ENCODE measurements around the gene IL1RL1.
"Not testable (repeated sequence)": the region's sequence is repeated elsewhere in the genome, so short reads cannot be mapped to it uniquely, and the experiment has no call there.

IL1RL1 gene

DNA sequence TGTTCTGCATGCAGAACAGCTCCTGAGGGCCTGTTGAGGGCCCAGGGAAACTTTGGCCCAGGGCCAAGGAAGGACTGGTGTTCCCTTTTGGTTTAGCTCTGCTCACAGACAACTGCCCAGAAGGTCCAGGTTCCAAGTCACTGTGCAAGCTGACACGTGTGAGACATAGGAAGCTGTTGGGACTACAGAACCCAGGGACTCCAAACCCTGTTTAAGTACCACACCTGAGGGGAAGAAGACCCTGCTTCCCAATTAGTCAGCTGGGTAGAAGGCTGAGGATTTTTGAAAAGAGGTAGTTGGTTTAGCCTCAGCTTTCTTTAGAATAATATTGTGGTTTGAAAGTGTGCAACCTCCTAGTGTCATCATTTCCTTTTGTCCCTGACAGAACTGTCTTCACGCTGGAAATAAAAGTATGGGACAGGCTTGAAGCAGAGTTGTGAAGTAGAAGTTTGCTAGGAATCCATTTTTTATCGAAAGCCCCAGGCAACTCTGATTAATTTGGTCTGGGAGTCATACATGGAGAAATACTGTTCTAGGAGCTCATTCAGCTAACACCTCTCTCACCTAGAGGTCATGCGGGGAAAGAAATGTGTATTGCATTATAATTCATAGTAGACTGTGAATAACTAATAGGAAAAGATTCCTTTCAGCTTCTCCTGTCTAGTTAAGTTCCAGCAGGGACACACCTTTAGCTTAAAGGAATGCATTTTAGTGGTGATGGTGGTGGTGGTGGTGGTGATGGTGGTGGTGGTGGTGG lies 19.9 kb upstream of the IL1RL1 start:
- no peak for DNase-seq (ENCODE audit: low read depth)

DNA sequence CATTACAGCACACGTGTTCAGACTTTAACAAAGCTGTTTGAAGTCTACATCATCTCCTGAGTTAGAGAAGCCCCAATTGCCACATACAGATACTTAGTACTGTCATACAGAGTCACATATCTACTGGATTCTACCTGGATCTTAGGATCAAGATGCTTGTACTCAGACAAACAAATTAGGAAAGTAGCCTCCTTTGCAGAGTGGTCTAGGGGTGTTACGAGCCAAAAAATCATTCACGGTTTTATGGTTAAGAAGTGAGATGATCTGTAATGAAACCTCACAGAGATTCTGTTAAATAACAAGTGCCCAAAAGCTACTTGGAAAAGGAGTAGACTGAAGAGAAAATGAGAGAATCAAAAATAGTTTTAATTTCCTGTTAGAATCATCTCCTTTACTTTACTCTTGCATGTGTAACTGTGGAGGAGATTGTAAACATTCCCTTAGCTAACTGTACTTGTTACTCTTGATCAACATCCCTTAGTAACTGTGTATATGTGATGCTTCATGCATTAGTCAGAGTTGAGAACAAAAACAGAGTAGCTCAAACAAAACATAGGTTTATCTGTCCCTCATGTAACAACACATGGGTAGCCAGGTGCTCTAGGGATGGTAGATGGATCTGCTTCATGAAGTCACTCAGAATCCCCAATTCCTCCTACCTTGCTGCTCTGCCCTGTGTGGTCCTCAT lies 16.4 kb upstream of the IL1RL1 start:
- DNase-seq (ENCODE audit: low read depth): no peak

DNA sequence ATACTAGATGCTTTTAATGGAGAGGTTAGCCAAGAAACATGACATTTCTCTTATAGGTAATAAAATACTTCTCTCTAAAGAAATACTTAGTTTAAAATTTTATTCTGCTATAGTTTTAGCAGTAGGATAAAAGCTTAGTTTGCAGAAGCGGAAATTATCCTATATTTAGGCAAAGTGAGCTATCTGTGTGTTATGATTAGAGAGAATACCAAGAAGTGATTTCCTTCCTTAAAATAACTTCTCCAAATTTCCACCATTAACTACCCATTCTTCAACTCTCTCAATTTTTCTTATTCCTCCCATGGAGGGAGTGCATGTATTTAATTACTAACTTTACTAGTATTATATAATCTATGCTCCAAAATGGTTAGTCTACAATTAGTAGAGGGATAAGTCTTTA lies 15.8 kb upstream of the IL1RL1 start:
- no peak for DNase-seq (ENCODE audit: low read depth)

DNA sequence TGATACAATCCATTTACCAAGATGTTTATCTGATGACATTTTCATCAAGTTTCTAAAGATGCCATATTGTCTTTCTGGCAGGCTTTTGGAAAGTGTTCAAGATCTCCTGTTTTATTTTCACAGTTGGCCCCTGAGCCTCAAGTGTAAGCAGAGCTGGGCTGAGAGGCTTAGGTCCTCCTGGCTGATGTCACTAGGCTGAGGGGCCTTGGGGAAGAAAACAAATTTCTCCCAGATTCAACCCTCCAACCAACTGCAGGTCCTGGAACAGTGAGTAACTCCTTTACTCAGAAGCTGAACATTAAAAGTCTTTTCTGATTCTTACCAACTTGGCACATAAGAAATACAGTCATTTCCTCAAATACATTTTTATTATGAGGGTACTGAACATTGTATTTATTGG lies 14.9 kb upstream of the IL1RL1 start:
- no peak for DNase-seq (ENCODE audit: low read depth)

DNA sequence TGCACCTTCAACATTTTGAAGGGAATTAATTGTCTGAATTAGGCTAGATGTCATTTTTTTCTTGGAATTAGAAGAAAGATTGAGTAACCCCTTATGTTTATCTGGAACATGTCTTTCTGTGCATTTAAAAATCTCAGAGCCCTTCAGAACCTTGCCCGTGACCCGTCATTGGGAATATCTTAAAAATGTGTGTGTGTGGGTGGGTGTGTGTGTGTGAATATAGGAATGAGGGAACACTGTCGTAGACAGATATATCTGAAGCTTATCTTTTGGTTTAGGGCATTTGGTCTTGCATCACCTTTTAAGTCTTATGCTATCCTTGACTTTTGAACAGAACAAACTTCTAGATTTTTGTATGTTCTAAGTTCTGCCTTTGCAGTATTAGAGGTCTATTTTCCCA lies 13.5 kb upstream of the IL1RL1 start:
- no peak for DNase-seq (ENCODE audit: low read depth)

DNA sequence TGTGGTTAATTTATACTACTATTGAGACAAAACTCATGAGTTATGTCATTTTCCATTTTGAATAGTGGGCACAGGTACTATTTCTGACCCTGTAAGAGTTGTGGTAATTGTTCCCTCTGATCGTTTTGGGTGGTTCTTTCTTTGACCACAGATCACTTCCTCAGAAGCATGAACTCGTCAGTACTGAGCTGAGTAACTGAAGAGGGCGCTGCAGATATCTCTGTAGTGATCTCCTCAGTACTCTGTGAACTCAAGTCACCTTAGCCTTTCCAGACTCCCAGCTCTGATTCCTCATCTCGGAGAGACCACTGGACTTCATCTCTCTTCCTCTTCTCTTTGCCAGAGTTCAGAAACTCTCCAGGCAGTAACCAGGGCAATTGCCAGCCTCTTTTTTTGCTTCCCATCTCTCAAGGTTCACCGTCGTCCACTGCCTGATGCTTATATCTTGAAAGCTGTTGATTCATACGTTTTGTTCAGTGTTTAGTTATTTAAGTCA lies 9.4 kb upstream of the IL1RL1 start:
- DNase-seq (ENCODE audit: low read depth): peak; percentile 30

DNA sequence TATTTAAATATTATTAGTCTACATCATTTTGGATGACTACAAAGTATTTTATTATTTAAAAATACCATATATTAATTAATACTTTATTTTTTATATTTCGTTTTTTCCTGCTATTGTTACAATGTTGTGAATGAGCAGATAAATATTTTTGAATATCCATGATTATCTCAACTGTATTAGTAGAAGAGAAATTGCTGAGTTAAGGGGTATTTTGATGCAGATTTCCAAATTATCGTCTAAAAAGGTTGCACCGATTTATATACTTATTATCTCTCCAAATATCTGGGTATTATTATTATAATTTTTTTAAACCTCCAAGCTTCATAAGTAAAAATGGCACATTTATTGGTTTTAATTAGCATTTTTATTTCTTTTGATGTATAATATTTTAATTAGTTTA lies 8.9 kb upstream of the IL1RL1 start:
- no peak for DNase-seq (ENCODE audit: low read depth)

DNA sequence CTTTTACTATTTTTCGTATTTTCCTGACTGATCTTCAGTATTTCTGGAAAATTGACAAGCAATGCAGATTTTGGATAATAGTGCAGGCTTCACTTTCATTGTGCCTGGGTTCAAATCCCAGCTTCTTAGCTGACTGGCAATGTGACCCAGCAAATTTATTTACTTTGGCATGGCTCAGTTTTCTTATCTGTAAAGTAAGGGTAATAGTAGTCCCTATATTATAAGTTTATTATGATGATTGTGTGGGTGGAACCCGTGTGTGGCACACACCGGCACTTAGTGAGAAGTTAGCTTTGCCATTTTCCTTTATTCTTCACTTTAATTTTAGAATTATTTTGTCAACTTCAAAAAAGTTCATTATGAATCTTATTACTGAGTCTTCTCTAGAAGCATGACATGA lies 7.8 kb upstream of the IL1RL1 start:
- no peak for DNase-seq (ENCODE audit: low read depth)

DNA sequence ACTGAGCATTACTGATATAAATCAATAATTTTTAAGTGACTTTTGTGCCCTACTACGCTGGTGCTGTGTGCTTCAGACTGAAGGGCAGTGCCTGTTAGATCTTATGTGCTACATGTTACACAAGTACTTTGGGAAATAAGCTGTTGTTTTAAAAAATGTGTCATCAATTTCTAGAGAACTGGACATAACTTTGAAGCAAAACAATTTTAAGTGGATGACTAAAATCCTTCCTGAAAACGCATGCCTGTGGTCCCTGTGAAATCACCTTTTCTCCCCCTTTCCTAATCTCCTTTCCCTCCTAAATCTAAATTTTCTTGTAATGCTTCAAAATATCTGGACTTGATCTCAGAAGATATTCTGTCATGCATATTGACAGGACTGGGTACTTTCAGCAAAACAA lies 7.1 kb upstream of the IL1RL1 start:
- DNase-seq (ENCODE audit: low read depth): no peak

DNA sequence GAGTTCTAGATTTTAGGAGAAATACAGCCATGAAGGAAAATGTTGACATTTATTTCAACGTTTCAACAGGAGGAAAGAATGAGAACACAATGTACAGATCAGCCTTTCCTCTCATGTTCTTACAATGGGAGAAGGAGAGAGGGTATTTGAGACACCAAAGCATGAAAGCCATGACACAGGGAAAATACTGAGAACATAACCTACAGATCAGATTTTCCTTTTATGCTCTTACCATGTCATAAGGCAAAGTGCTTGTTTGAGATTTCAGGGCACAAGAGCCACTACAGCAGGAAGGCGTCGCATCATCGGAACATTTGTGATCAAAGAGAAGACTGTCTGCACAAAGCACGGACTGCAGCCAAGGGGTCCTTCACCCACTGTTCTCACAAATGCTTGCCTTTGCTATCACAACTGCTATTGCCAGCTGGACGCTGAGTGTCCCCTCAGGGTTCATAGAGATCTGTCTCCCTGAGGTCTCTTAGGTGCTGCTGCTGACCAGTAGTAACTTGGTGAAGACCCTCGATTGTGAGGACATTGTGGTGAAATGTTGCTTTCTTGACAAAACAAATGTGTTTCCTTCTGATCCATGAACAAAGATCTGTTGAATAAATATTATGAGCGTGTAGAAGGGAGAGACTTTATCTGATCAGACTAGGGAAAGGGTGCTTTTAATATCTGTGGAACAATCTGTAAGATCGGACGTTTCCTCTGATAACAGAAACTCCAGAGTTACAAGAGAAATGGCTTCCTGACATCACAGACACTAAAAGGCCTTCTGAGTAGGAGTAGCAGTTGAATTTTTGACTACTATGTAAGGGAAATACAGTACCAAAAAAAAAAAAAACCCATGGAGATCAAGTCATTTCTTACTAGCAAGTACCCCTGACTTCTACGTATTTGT lies 6.4 kb upstream of the IL1RL1 start:
- DNase-seq (ENCODE audit: low read depth): no peak

DNA sequence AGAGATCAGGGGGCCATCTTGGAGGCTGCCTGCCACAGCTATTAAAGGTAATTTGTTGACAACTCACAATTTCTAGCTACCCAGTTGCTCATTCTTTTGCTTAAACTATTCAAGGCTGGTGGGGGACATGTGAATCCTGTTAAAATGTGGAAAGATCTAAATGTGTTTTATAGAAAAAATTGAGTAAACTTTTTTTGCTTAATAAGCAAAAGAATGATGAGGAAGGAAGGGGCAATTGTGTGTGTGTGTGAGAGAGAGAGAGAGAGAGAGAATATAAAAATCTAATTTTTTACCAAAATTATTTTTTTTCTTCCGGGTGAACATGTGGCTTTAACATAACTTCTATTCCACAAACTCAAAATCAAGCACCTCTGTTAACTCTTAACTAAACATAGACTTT lies 5.2 kb upstream of the IL1RL1 start:
- no peak for DNase-seq (ENCODE audit: low read depth)

DNA sequence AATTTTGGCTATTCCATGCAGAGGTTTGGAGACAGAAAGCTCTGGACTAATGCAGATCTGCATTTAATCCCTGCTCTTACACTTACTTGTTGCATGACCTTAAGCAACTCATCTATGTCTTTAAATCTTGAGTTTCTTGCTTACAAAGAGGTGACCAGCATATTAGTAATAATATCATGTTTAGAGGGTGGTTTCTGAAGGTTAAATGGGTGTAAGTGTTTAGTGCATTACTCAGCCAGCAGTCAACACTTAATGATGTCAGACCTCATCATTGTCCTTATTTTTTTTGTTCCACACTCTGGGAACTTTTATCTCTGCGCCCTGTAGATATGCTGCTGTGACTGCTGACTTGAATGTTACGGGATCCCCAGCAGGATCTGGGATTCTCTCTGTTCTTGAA lies 1.7 kb downstream of the IL1RL1 start:
- no peak for DNase-seq (ENCODE audit: low read depth)

DNA sequence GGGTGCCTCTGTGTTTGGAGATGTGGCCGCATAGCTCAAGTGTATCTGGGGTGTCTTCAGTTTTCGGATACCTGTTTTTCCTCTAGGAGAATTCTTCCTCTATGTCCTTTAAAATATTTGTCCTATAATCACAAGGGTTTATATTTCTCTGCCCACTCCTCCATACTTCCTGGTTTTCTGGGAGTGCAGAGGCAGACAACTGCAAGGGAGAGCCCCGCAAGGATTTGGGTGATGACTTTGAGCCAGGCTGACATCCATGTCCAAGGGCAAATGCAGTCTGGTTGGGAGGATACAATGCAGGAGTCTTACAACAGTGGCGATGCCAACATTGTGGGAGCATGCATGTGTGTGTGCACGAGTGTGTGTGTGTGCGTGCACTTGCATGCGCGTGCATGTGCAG lies 2.1 kb downstream of the IL1RL1 start:
- DNase-seq (ENCODE audit: low read depth): no peak

DNA sequence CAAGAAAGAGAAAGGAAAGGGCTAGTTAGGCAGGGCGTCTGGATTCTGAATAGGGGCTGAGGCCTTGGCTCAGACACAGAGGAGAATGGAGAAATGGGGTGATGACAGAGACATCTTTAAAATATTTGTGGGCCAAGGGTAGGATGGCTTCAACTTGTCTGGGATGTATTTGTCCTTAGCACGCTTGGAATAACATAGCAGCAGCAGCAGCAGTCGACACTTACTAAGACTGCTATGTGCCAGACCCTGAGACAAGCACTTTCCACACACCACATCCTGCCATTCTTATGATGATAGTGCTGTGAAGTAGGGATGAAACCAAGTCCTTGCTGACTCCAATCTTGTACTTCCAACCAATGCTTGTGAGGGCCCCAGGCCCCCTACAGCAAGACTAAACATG lies 2.6 kb downstream of the IL1RL1 start:
- no peak for DNase-seq (ENCODE audit: low read depth)

DNA sequence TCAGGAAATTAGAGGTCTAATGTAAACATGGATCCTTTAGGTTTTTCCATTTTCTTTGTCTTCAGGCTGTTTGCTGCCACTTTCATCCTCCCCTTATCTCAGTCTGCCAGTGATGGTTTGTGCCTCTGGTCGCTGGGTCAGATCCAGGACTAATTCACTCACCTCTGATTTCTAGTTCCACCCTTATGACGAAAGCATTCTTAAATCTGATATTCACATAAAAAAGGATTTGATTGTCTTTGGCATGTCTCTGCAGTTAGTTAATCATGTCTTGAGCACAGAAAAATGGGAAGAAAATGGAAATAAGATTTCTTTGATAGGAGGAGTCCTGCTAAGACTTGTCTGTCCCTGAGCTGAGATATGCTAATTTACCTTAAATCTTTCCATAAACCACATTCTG lies 4.6 kb downstream of the IL1RL1 start:
- DNase-seq (ENCODE audit: low read depth): no peak

DNA sequence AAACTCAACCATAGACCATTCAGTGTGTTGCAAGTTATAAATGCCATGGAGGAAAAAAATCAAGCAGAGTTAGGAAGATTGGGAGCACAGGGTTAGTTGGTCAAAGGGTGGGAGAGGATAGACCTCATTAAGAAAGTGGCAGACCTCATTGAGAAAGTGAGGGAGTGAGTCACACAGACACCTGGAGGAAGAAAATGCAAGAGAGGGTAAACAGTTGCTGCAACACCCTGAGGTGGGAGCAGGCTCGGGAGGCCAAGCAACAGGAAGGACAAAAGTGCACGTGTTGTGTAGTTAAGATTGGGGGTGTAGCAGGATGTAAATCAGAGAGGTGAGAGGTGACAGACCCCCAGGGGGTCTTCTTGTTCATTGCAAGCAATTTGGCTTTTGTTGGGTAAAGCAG lies 6.4 kb downstream of the IL1RL1 start:
- DNase-seq (ENCODE audit: low read depth): no peak

DNA sequence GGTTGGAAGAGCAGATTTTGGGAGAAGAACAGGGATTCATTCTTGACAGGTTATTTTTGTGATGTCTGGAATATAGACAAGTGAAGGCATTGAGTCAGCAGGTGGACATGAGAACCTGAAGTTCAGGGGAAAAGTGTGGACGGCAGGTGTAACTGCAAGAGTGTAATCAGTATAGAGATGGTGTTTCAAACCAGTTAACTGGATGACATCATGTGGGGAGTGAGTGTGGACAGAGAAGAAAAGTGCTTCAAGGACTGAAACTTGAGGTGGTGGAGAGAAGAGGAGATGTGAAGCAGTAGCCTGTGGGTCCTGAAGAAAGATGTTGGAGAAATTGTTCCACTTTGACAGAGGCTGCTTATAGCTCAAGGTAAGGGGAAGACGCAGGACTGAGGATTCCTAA lies 7.1 kb downstream of the IL1RL1 start:
- DNase-seq (ENCODE audit: low read depth): no peak

DNA sequence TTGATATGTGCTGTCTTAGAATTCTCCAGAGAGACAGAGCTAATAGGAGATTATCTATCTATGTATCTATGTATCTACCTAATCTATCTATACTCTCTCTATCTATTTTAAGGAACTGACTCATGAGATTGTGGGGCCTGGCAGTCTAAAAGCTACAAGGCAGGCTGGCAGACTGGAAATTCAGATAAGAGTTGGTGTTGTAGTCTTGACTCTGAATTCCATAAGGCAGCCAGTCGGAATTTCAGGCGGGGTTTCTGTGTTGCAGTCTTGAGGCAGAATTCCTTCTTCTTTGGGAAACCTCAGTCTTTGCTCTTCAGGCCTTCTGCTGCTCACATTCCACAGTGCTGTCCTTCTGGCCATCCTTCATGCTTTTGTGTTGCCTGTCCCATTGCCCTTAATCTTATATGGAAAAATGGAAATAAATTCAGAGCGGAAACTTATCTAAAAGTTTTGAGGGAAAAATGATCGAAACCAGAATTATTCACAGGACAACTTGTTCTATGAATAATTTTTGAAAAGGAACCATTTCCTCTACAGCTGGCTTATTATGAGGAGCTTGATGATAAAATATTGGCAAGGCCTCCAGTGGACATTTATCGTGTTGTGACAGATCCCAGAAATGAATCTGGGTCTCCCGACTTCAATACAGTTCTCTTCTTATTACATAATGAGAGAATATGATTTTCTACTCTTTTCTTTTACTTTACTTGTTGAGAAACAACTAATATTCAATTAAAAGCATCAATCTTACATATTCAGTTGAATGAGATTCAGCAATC lies 10.8 kb downstream of the IL1RL1 start:
- no peak for DNase-seq (ENCODE audit: low read depth)

DNA sequence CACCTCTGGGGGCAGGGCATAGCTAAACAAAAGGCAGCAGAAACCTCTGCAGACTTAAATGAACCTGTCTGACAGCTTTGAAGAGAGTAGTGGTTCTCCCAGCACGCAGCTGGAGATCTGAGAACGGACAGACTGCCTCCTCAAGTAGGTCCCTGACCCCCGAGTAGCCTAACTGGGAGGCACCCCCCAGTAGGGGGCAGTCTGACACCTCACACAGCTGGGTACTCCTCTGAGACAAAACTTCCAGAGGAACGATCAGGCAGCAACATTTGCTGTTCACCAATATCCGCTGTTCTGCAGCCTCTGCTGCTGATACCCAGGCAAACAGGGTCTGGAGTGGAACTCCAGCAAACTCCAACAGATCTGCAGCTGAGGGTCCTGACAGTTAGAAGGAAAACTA lies 13.6 kb downstream of the IL1RL1 start:
- not testable (repeated sequence) for DNase-seq (ENCODE audit: low read depth)

DNA sequence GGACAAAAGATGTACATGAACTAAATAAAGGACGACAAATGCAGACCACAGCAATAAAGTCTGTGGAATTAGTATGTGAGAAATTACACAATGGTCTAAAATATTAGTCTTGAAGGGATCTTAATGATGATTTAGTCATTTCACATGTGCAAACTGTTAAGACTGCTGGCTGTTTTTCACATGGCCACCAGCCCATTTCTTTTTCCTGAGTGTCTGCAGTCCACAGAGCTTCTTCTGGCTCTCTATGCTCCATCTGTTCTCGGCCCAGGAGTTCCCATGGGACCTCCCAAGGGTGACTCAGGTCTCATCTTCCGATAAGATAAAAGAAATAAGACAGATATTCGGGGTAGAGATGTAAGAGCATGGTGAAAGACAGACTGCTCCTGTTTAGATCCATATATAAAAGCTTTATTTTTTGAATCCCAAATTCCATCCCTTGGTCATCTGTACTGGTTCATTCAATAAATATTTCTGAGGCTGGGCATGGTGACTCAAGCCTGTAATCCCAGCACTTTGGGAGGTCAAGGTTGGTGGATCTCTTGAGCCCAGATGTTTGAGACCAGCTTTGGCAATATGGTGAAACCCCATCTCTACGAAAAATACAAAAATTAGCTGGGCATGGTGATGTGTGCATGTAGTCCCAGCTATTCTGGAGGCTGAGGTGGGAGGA lies 20.1 kb downstream of the IL1RL1 start:
- no peak for DNase-seq (ENCODE audit: low read depth)

DNA sequence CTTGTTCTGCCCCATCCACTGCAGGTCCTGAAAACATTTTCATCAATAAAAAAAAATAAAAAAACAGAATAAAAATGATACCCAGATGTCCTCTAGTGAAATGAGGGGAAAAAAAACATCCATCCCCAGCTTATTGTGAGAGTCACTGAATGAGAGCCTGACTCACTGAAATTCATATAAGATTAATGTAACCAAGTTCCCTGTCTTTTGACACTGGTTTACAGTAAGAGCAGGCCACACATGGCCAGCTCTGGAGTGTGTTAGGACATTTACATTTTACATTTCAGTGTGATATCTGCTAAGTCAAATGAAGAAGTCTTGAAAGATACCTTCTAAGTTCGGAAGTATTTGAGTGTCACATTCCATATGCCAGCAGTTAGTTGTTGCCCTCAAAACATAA lies 23.1 kb downstream of the IL1RL1 start:
- no peak for DNase-seq (ENCODE audit: low read depth)
